HepG2 (cell line): ENCODE measurements around the gene UVSSA. TPM values are rescaled to one million over a fixed set of nuclear protein-coding genes. Genes with fewer than 3 reads are reported as not detected.

Source experiments
- BHLHE40 ChIP-seq: IDR thresholded peaks from 2 replicates; pipeline ENCODE4 v1.6.1; 2011; ENCODE audit warnings: low read length, improper control_type of control experiment
- CC2D1A ChIP-seq: sonication (generic); formaldehyde crosslinking; IDR thresholded peaks from 2 replicates; pipeline ENCODE4 v1.8.1; 2023; ENCODE audit warnings: mild to moderate bottlenecking, missing genetic modification reagents
- DR1 ChIP-seq: sonication (generic); formaldehyde crosslinking; IDR thresholded peaks from 2 replicates; pipeline ENCODE4 v1.8.0; 2021; ENCODE audit warnings: mild to moderate bottlenecking, missing genetic modification reagents, inconsistent platforms
- HMG20A ChIP-seq: IDR thresholded peaks from 2 replicates; pipeline ENCODE4 v1.6.1; 2016; ENCODE audit warnings: borderline replicate concordance
- HNRNPL ChIP-seq: fragments of 200-400 bp; formaldehyde crosslinking; IDR thresholded peaks from 2 replicates; pipeline ENCODE4 v1.6.1; 2017; ENCODE audit warnings: mild to moderate bottlenecking, low read depth, low read length
- MTF1 ChIP-seq: sonication (generic); formaldehyde crosslinking; IDR thresholded peaks from 2 replicates; pipeline ENCODE4 v1.5.0; 2020; ENCODE audit warnings: missing genetic modification reagents
- NCOA1 ChIP-seq: sonication (generic); formaldehyde crosslinking; IDR thresholded peaks from 2 replicates; pipeline ENCODE4 v1.9.0; 2021; ENCODE audit warnings: missing genetic modification reagents
- NFE2 ChIP-seq: sonication (generic); formaldehyde crosslinking; IDR thresholded peaks from 2 replicates; pipeline ENCODE4 v1.4.0; 2020; ENCODE audit warnings: missing genetic modification reagents
- RXRB ChIP-seq: IDR thresholded peaks from 2 replicates; pipeline ENCODE4 v1.6.1; 2016; ENCODE audit warnings: borderline replicate concordance, missing genetic modification reagents, missing compliant biosample characterization
- SNAI1 ChIP-seq: sonication (generic); formaldehyde crosslinking; IDR thresholded peaks from 2 replicates; pipeline ENCODE4 v1.5.0; 2020; ENCODE audit warnings: mild to moderate bottlenecking, missing genetic modification reagents, borderline replicate concordance
- SPEN ChIP-seq: sonication (generic); formaldehyde crosslinking; IDR thresholded peaks from 2 replicates; pipeline ENCODE4 v1.5.1; 2020; ENCODE audit warnings: low read depth, mild to moderate bottlenecking, missing genetic modification reagents
- TAF15 ChIP-seq: fragments of 200-400 bp; formaldehyde crosslinking; IDR thresholded peaks from one replicate; pipeline ENCODE4 v1.6.1; 2018; ENCODE audit warnings: mild to moderate bottlenecking, low read depth, low read length; ENCODE audit not compliant: poor library complexity, severe bottlenecking
- THAP11 ChIP-seq: IDR thresholded peaks from 2 replicates; pipeline ENCODE4 v1.6.1; 2016; ENCODE audit warnings: missing biosample characterization, missing genetic modification reagents
- ZBTB1 ChIP-seq: sonication (generic); formaldehyde crosslinking; IDR thresholded peaks from 2 replicates; pipeline ENCODE4 v1.4.0; 2020; ENCODE audit warnings: missing genetic modification reagents, borderline replicate concordance
- ZFAT ChIP-seq: sonication (generic); formaldehyde crosslinking; conservative IDR thresholded peaks from 2 replicates; pipeline ENCODE4 v1.8.1; 2023; ENCODE audit warnings: missing genetic modification reagents, inconsistent platforms
- ZMYM3 ChIP-seq: sonication (generic); formaldehyde crosslinking; IDR thresholded peaks from 2 replicates; pipeline ENCODE4 v1.5.1; 2020; ENCODE audit warnings: mild to moderate bottlenecking, missing genetic modification reagents
- ZNF12 ChIP-seq: sonication (generic); formaldehyde crosslinking; IDR thresholded peaks from 2 replicates; pipeline ENCODE4 v1.5.0; 2020; ENCODE audit warnings: missing genetic modification reagents
- ZNF230 ChIP-seq: sonication (generic); formaldehyde crosslinking; IDR thresholded peaks from 2 replicates; pipeline ENCODE4 v1.4.0; 2020; ENCODE audit warnings: mild to moderate bottlenecking, missing genetic modification reagents
- ZNF234 ChIP-seq: sonication (generic); formaldehyde crosslinking; conservative IDR thresholded peaks from 2 replicates; pipeline ENCODE4 v1.5.1; 2020; ENCODE audit warnings: mild to moderate bottlenecking, missing genetic modification reagents
- ZNF274 ChIP-seq: sonication (generic); formaldehyde crosslinking; IDR thresholded peaks from 2 replicates; pipeline ENCODE4 v1.5.1; 2020; ENCODE audit warnings: mild to moderate bottlenecking, missing genetic modification reagents
- ZNF329 ChIP-seq: sonication (generic); formaldehyde crosslinking; IDR thresholded peaks from 2 replicates; pipeline ENCODE4 v1.9.0; 2021; ENCODE audit warnings: low read depth, mild to moderate bottlenecking, missing genetic modification reagents
- ZNF33A ChIP-seq: sonication (generic); formaldehyde crosslinking; IDR thresholded peaks from 2 replicates; pipeline ENCODE4 v1.5.1; 2020; ENCODE audit warnings: missing genetic modification reagents, mild to moderate bottlenecking, moderate library complexity, borderline replicate concordance
- ZNF496 ChIP-seq: sonication (generic); formaldehyde crosslinking; IDR thresholded peaks from 2 replicates; pipeline ENCODE4 v1.8.1; 2023; ENCODE audit warnings: mild to moderate bottlenecking, moderate library complexity, missing genetic modification reagents; ENCODE audit not compliant: insufficient replicate concordance
- ZNF674 ChIP-seq: sonication (generic); formaldehyde crosslinking; IDR thresholded peaks from 2 replicates; pipeline ENCODE4 v1.5.0; 2020; ENCODE audit warnings: low read depth, mild to moderate bottlenecking, missing genetic modification reagents
- ZNF776 ChIP-seq: sonication (generic); formaldehyde crosslinking; IDR thresholded peaks from 2 replicates; pipeline ENCODE4 v1.4.0; 2020; ENCODE audit warnings: mild to moderate bottlenecking, missing genetic modification reagents
- ZNF891 ChIP-seq: sonication (generic); formaldehyde crosslinking; IDR thresholded peaks from 2 replicates; pipeline ENCODE4 v1.5.0; 2020; ENCODE audit warnings: mild to moderate bottlenecking, missing genetic modification reagents
- polyA plus RNA-seq, 8 experiments: library from polyadenylated mRNA; depleted of rRNA in 3 of 8; stranded (reverse) in 7 of 8; unstranded in 1 of 8; fragments of >200 nt; fragmentation: Illumina TruSeq in 4 of 8; extraction: Trizol in 4 of 8; gene quantifications; 2 replicates each; pipeline versions ENCODE4 v1.2.1 to v1.2.3, GENCODE V29; 2011 to 2016; ENCODE audit warnings: low read depth in 4 of 8, missing spikeins in 1 of 8, mixed read lengths in 1 of 8; ENCODE audit not compliant: insufficient read depth in 1 of 8
- total RNA-seq, 5 experiments: library from RNA; depleted of rRNA; stranded (reverse); fragments of >200 nt; fragmentation: Illumina TruSeq; extraction: Trizol; gene quantifications; 2 replicates each; pipeline ENCODE4 v1.2.3, GENCODE V29; 2016; ENCODE audit warnings: low read depth in 1 of 5
- TF ChIP-seq, protein P1 (sequence below): sonication (generic); formaldehyde crosslinking; IDR thresholded peaks from 2 replicates; pipeline ENCODE4 v1.4.0; 2020; ENCODE audit warnings: mild to moderate bottlenecking, missing genetic modification reagents
- TF ChIP-seq, protein P2 (sequence below), 2 experiments: fragments of 450-650 bp in 1 of 2; sonication (generic) in 1 of 2; formaldehyde crosslinking; IDR thresholded peaks; 2 replicates each; pipeline versions ENCODE4 v1.5.0 to v1.8.0; 2020 to 2022; ENCODE audit warnings: mild to moderate bottlenecking in 1 of 2, missing genetic modification reagents in 1 of 2
- TF ChIP-seq, protein P3 (sequence below): IDR thresholded peaks from 2 replicates; pipeline ENCODE4 v1.6.1; 2016

Gene UVSSA
- total and polyA plus RNA-seq, 2 of the 13 experiments (the other 11 are each of a cell fraction or from before 2014, with no cell fraction given) = 4.6 to 8.4 TPM

DNA sequence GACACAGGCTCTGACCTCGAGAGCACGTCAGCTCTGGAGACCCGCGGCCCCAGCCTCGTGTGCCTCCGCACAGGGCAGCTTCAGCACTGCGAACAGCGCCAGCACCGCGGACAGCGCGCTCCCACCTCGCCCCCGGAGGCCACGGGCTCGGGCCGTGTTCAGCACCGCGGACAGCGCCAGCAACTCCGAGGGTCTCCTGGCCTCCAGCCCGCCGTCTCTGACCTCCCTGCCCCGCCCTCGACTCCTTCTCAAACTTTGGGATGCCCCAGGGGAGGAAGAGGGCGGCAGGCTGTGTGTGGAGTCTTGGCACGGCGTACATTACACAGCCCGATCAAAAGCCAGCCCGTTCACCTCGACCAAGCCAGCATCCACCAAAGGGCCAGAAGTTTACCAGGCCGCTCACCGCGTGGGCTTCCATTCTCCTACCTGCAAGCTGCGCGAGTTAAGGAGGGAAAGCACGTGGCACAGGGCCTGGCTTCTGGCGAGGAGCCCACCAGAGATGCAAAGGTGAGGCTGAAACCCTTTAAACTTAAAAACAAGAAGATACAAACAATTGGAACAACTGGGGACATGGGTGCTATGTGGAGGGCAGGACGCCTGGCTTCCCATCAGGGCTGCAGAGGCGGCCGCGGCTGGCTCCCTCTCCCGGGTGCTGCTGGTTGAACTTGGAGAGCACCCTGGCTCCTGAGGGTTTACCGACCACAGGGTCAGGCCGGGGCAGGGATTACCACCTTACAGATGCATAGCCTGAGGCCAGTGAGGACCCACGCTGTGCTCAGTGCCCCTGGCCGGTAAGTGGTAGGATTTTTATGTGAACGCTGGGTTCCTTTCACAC, 63.7 kb downstream of the UVSSA start (continued):
- TF ChIP-seq, protein P1, sequence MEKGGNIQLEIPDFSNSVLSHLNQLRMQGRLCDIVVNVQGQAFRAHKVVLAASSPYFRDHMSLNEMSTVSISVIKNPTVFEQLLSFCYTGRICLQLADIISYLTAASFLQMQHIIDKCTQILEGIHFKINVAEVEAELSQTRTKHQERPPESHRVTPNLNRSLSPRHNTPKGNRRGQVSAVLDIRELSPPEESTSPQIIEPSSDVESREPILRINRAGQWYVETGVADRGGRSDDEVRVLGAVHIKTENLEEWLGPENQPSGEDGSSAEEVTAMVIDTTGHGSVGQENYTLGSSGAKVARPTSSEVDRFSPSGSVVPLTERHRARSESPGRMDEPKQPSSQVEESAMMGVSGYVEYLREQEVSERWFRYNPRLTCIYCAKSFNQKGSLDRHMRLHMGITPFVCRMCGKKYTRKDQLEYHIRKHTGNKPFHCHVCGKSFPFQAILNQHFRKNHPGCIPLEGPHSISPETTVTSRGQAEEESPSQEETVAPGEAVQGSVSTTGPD (CRISPR knock-in tag) = no peak; the same call in 1 of the 2 replicates
- TF ChIP-seq HNRNPL (no peak), ZNF891 (CRISPR knock-in tag) (peak; percentile 100), ZNF230 (CRISPR knock-in tag) (peak; percentile 100), SNAI1 (peak; percentile 100), HMG20A (CRISPR knock-in tag) (peak; percentile 96), THAP11 (CRISPR knock-in tag) (peak; percentile 90), ZNF33A (CRISPR knock-in tag) (peak; percentile 100), ZFAT (CRISPR knock-in tag) (peak; percentile 98), ZNF496 (peak; percentile 95), CC2D1A (peak; percentile 100), ZNF274 (CRISPR knock-in tag) (peak; percentile 100), RXRB (CRISPR knock-in tag) (peak; percentile 98), ZMYM3 (peak; percentile 89), TAF15 (peak; percentile 55), BHLHE40 (no peak), ZBTB1 (peak; percentile 100), ZNF329 (peak; percentile 98), ZNF234 (peak; percentile 100), ZNF776 (CRISPR knock-in tag) (peak; percentile 100), NFE2 (peak; percentile 97), ZNF674 (CRISPR knock-in tag) (peak; percentile 100), MTF1 (CRISPR knock-in tag) (peak; percentile 99), SPEN (CRISPR knock-in tag) (peak; percentile 99), DR1 (CRISPR knock-in tag) (peak; percentile 97), NCOA1 (peak; percentile 100), ZNF12 (CRISPR knock-in tag) (peak; percentile 99)
- TF ChIP-seq, protein P2, sequence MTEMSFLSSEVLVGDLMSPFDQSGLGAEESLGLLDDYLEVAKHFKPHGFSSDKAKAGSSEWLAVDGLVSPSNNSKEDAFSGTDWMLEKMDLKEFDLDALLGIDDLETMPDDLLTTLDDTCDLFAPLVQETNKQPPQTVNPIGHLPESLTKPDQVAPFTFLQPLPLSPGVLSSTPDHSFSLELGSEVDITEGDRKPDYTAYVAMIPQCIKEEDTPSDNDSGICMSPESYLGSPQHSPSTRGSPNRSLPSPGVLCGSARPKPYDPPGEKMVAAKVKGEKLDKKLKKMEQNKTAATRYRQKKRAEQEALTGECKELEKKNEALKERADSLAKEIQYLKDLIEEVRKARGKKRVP (CRISPR knock-in tag; IDR thresholded peaks at IDR 0.05) = peak in 1 of 2 experiments; percentile 94; a peak in 2 of 4 replicates
- TF ChIP-seq, protein P3, sequence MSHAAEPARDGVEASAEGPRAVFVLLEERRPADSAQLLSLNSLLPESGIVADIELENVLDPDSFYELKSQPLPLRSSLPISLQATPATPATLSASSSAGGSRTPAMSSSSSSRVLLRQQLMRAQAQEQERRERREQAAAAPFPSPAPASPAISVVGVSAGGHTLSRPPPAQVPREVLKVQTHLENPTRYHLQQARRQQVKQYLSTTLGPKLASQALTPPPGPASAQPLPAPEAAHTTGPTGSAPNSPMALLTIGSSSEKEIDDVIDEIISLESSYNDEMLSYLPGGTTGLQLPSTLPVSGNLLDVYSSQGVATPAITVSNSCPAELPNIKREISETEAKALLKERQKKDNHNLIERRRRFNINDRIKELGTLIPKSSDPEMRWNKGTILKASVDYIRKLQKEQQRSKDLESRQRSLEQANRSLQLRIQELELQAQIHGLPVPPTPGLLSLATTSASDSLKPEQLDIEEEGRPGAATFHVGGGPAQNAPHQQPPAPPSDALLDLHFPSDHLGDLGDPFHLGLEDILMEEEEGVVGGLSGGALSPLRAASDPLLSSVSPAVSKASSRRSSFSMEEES (CRISPR knock-in tag) = peak; percentile 100
